Prostate gland (tissue), 2 donors: ENCODE measurements around the gene MECR.

Experiments used
- CTCF ChIP-seq, 4 experiments: fragments of 200-600 bp in 2 of 4; fragments of 450-650 bp in 2 of 4; sonication (generic) in 2 of 4; IDR thresholded peaks; 1 replicate in 3 of 4; 2 replicates in 1 of 4; pipeline ENCODE4 v1.5.1; 2016 to 2019; ENCODE audit warnings: antibody characterized with exemption in 4 of 4, mild to moderate bottlenecking in 2 of 4, moderate library complexity in 2 of 4
- POLR2A ChIP-seq: fragments of 450-650 bp; IDR thresholded peaks from one replicate; pipeline ENCODE4 v1.6.1; 2016; ENCODE audit warnings: antibody characterized with exemption, mild to moderate bottlenecking
- POLR2AphosphoS5 ChIP-seq: sonication (generic); formaldehyde crosslinking; IDR thresholded peaks from one replicate; pipeline ENCODE4 v1.6.1; 2017; ENCODE audit warnings: antibody characterized with exemption

- TF ChIP-seq POLR2A = peak; percentile 49
- no peak for TF ChIP-seq CTCF (IDR thresholded peaks at IDR 0.05)
- peak; percentile 89 for TF ChIP-seq POLR2AphosphoS5
Measured at GRCh38 chr1:29239142-29239541, 8.4 kb upstream of the MECR start.
